Body of pancreas (tissue), 4 donors: Measurements from ENCODE around the gene AHCYL1.

Source experiments
- CTCF ChIP-seq, 7 experiments: fragments of 450-650 bp in 4 of 7; fragments of 200-600 bp in 3 of 7; sonication (generic) in 3 of 7; IDR thresholded peaks; one replicate each; pipeline ENCODE4 v1.5.1; 2016 to 2019; ENCODE audit warnings: antibody characterized with exemption in 7 of 7
- POLR2A ChIP-seq, 3 donors: fragments of 450-650 bp; IDR thresholded peaks; one replicate each; pipeline ENCODE4 v1.6.1; 2016; ENCODE audit warnings: antibody characterized with exemption in 3 of 3, mild to moderate bottlenecking in 2 of 3

- TF ChIP-seq CTCF (IDR thresholded peaks at IDR 0.05) = no peak
- no peak for TF ChIP-seq POLR2A (IDR thresholded peaks at IDR 0.05)
Observed at GRCh38 chr1:110012100-110012780, 27.7 kb downstream of the AHCYL1 start.
